Astrocyte (in vitro differentiated cells and primary cell): ENCODE measurements around the gene RECK.

Source experiments
- CTCF ChIP-seq: IDR thresholded peaks from 2 replicates; pipeline ENCODE4 v1.5.1; 2011; ENCODE audit warnings: low read depth, mild to moderate bottlenecking, inconsistent platforms, low read length, moderate library complexity; ENCODE audit not compliant: insufficient read depth
- EZH2 ChIP-seq: IDR thresholded peaks from 2 replicates; pipeline ENCODE4 v1.6.1; 2012; ENCODE audit warnings: mild to moderate bottlenecking, low read length, inconsistent platforms; ENCODE audit not compliant: insufficient read depth

- TF ChIP-seq CTCF (no peak), EZH2 (no peak)
These were observed 77.3 kb downstream of the RECK start for GRCh38 chr9:36113999-36114398.
